GM19324 (cell line): ENCODE measurements around the gene LST1.
"Not testable (repeated sequence)": the region's sequence is repeated elsewhere in the genome, so short reads cannot be mapped to it uniquely, and the experiment has no call there.

ENCODE experiments used
- ATAC-seq: cut with Tn5 transposase; IDR thresholded peaks from one replicate; pipeline ENCODE4 v1.9.1; 2021; ENCODE audit warnings: mild to moderate bottlenecking, moderate library complexity; ENCODE audit not compliant: unreplicated experiment, low FRiP score

Gene LST1

GRCh38 chr6:31586008-31586407 lies at the start of gene LST1:
TSS of gene LST1 (plus strand) at chr6:31586277. CDS start at chr6:31587300, 1,023 bp downstream.
- ATAC-seq: no peak

DNA sequence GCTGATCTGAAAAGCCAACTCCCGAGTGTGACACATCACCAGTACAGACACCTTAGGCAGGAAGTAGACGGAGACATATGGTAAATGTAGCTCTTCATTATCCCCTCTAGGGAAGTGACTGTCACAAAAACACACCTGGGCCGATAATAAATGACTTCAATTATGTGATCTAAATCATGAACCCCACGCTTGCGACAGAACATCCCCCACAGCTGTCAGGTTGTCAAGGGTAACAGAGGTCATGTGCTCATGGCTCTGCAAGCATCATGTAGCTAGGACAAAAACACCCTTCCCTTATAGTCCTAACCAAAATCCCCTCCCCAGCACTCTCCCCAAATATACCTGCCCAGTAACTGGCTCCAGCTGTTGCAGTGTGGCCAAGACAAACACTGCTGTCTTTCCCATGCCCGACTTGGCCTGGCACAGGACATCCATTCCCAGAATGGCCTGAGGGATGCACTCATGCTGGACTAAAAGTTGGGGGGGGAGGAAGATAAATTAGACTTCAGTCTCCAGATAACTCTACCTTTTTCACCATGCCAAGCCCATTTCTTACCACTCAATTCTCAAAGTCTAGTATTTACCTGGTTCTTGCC lies 47.2 kb upstream of the LST1 start:
- no peak for ATAC-seq

DNA sequence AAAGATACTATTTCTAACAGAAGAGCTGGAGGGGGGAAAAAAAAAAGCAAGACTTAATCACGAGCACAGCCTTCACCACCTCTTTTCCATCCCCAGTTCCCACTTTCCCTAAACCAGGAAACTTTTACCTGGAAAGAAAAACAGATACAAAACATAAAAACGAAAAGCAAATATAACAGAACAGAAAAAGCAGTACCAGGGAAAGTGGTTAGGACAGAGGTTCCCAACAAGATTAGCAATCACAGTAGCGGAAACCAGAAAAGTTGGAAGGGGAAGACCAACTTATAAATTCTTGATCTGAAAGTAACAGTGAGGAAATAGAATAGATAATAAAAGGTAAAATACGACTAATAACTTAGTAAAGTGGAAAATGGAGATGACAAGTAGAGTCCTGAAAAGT lies 45.4 kb upstream of the LST1 start:
- ATAC-seq: no peak

DNA sequence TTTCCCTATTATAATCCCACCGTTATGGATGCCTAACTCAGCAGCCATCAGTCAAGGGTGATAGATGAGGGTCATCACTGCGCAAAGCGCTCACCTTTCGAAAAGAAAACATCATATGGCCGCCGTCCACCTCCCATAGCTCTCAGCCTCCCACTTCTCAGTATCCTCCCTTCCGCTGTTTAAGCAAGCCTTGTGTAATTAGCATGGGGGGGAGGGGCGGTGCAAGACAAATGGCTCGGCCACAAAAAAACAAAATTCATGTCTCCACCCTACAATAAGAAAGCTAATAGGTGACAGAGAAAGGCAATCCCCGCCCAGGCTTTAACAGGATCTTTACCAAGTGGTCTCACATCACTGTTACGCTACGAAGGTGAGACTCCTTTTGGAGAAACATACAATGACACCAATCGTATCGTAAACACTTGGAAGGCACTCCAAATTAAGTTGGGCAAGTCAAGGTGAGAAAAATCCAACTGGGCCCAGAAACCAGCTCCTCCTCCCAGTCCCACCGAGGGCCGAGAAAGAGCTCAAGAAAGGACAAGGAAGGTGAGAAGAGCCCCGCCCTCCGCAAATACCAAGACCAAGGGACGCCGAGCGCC lies 44.9 kb upstream of the LST1 start:
- peak; percentile 17 for ATAC-seq

DNA sequence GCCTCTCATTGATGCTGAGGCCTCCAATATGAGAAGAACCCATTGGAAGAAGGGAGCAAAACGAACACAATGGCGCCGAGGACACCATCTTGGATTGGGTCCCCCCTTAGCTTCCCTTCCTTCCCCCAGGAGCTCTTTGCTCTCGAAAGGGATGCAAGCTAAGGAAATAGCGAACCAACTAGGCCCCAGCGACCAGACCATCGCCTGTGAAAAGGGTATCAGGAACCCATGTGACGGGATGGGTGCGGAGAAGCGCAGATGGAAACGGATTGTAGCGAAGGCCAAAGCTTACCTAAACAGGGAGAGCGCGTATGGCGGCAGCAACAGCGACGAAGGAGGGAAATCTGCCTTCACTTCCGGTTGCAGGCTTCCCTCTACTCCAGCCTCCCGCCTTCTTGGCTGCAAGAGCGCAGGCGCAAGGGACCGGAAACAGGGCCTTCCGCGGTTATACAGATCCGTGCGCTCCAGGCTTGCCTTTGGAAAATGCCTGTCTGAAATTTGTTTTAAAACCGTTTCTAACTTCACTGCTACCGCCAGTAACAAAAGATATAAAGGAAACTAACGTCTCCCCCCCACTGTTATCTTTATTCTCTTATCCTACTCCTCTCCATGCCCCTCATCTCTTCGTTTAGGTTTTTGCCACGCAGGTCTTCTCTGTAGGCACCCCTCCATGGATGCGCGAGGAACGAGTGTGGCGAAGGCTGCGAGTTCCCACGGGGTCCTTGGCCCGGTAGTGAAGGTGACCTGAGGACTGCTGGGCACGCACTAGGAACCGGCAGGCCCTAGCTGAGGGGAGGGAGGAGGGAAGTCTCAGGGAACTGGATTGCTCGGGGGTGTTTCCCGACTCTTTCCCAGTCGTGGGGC lies 44.2 kb upstream of the LST1 start, which contains the start of gene DDX39B:
DDX39B (minus strand) TSS at position 346 of the 864 bp plus-strand sequence. CDS start 1,471 bp downstream, outside the sequence.
- ATAC-seq: peak; percentile 79

DNA sequence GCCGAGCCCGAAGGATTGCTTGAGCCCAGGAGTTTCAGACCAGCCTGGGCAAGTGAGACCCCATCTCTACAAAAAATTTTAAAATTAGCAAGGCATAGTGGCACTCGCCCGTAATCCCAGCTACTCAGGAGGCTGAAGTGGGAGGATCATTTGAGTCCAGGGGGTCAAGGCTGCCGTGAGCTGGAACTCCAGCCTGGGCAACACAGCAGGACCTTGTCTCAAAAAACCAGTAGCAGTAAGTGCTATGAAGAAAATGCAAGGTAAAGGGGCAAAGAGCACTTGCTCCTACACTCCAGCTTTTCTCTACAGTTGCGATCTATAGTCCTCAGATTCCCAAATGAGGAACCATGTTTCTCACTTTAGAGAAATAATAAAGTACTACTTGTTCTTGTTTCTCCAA lies 42.4 kb upstream of the LST1 start:
- no peak for ATAC-seq

DNA sequence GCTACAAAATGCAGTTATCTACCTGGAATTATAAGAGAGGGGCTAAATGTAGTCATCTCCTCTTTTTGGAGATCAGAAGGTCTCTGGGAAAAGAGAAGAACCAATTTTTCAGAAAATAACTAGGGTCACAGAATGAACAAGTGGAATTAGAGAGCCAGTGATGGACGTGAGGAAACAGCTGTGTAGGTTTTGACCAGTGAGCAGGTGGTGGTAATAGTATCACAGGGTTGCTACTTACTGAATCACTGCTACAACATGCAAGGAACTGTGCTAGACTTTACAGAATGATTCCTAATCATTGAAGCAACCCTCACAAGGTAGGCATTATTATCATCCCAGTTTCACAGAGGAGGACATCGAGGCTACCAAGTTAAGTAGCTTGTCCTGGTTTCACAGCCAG lies 41.4 kb upstream of the LST1 start:
- ATAC-seq: no peak

DNA sequence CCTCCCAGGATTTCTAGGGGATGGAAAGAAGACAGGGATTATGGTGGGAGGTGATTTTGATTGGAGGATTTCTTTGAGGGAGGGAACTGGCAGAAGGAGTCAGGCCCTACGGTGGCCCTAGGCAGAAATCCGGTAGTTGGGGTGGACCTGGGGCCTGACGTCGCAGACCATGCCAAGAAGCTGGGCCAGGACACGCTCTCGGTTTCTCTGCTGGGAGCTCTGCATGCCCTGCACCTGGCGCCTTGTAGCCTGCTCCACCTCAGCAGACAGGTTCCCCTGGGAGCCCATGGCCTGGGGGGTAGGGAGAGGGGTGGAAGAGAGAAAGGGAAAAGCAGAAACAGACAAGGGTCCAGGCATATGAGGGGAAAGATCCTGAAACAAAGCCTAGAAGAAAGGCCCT lies 40.8 kb upstream of the LST1 start:
- no peak for ATAC-seq

DNA sequence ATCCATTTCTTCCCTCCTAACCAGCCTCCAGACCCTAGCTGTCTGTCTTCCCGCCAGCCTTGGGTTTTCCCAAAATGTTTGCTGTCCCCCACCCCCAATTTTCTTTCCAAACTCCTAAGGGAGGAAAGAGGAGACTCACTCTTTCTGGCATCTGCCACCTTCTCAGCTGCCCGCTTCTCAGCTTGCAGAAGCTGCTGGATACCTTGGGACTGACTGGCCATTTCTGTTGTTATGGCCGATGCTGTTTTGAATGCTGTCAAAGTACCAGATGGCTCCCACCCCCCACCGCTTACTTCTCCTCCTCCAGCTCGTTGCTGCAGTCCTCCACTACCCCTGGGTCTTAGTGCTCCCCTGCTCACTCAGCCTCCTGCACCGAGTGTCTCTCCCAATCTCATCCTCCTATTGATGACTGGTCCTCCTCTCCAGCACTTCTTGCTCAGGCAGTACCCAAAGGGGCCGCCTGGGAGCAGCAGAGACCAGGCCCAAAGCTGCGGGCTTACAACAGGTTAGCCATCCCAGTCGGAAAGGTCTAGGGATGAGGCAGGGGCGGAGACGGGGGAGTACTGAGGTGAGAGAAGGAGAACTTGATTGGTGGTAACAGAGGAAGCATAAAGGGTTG lies 39.6 kb upstream of the LST1 start, which contains the start of gene ATP6V1G2:
ATP6V1G2 (minus strand) TSS at position 270 of the 619 bp plus-strand sequence; CDS start at position 221, 49 bp downstream.
- ATAC-seq: no peak

DNA sequence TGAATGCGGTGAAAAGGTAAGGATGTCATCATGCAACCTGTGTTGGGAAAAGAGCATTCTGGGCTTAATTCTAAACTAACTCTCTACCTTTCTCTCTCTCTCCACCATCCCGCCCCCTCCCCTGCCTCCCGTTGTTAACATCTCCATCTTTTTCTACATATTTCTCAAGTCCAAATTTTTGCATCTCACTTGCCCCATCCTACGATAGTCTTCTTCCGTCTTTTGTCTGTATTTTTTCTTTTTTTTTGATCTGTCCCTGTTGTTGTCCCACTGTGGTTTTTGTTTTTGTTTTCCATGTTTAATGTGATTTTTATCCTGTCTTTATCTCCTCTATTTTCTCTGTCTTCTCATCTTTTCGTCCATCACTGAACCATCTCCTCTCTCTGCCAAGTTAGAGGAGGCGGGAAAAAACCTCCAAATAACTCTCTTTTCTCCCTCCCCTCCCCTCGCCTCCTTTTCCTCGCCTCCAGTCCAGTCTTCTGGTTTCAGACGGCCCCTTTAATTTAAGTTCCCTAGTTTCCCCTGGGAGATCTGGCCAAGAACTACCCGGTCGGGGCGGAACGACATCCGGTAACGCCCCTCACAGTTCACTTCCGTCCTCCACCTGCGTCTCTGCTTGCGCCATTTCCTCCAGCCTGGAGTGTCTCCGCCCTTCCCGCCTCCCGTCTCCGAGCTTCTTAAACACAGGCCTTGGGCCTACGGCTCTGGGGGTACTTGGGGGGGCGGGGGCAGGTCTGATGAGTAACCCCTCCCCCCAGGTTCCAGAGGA lies 38.9 kb upstream of the LST1 start, which contains the start of gene NFKBIL1:
NFKBIL1 (plus strand) TSS at position 651 of the 769 bp plus-strand sequence; CDS start at position 738, 87 bp downstream.
- ATAC-seq: peak; percentile 76

DNA sequence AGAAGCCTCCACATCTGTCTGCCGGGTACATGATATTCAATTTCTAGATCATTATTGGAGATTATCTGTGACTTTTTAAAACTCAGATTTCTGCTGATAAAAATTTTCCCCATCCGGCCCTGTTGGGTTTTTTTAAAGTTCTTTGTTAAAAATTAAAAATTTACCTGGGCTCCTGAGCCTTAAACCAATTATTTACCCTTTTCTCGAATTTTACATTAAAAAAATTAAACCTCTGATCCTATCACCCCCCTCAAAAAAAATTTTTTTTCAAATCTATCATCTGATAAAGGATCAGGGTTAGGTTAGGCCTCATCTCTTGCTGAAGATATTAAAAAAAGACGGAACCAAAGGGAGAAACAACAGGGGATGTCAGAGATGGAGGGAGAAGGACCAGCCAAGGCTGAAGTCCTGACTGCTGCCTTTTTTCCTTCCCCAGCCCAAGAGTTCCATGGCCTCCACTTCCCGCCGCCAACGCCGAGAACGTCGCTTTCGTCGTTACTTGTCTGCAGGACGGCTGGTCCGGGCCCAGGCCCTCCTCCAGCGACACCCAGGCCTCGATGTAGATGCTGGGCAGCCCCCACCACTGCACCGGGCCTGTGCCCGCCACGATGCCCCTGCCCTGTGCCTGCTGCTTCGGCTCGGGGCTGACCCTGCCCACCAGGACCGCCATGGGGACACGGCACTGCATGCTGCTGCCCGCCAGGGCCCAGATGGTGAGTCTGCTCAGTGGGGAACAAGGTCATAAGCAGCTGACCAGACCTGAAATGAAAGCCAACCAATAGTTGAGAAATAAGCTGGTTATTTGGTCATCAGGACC lies 38.1 kb upstream of the LST1 start:
- ATAC-seq: no peak

DNA sequence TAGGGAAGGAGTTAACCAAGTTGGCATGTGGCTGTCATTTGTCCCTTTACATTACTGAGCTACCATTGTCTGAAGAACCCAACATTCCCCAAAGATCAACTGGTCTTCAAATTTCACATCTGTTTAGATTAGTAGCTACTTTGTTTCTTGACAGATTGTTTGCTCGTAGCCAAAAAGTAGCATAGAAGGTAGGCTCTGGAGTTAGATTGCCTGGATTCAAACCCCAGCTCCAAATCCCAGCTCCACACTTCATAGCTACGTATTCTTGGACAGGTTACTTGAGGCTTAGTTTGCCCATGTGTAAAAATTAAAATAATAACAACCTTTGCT lies 37.6 kb upstream of the LST1 start:
- no peak for ATAC-seq

GRCh38 chr6:31551371-31551770 lies 34.7 kb upstream of the LST1 start:
- ATAC-seq: not testable (repeated sequence)

- ATAC-seq: no peak
These were observed 29.8 kb upstream of the LST1 start for GRCh38 chr6:31556307-31556706.

- no peak for ATAC-seq
These were observed 28.4 kb upstream of the LST1 start for GRCh38 chr6:31557443-31558317.

- ATAC-seq: no peak
These were observed 27.8 kb upstream of the LST1 start for GRCh38 chr6:31558318-31558625.

GRCh38 chr6:31558631-31559500 lies 27.2 kb upstream of the LST1 start:
- no peak for ATAC-seq

GRCh38 chr6:31559606-31559957 lies 26.5 kb upstream of the LST1 start:
- no peak for ATAC-seq
